Measurements from ENCODE around the gene MAPK1. TPM values are rescaled to one million over a fixed set of nuclear protein-coding genes. Genes with fewer than 3 reads are reported as not detected.
"Not testable (repeated sequence)": the region's sequence is repeated elsewhere in the genome, so short reads cannot be mapped to it uniquely, and the experiment has no call there.

Gene MAPK1
- total RNA-seq (100 to 1,000 TPM in 6 of 10 donors, 10 to 100 TPM in 4; 85.4 to 124 (median 105) TPM), polyA plus RNA-seq (10 to 100 TPM in 1 of 2 donors, 1 to 10 TPM in 1; 8.3 to 14.7 TPM)
- long read RNA-seq, donor 1, full-length matches to known transcripts = 51 of 123 reads
- long read RNA-seq, donor 1, partial matches to known transcripts = 2 of 123 reads
- long read RNA-seq, donor 1, other reads (novel, unspliced or antisense) = 70 of 123 reads
- long read RNA-seq, donor 2, full-length matches to known transcripts = 60 of 149 reads
- long read RNA-seq, donor 2, partial matches to known transcripts = 4 of 149 reads
- long read RNA-seq, donor 2, other reads (novel, unspliced or antisense) = 85 of 149 reads
- long read RNA-seq, donor 3, full-length matches to known transcripts = 9 of 255 reads
- long read RNA-seq, donor 3, partial matches to known transcripts = 13 of 255 reads
- long read RNA-seq, donor 3, other reads (novel, unspliced or antisense) = 233 of 255 reads

DNA sequence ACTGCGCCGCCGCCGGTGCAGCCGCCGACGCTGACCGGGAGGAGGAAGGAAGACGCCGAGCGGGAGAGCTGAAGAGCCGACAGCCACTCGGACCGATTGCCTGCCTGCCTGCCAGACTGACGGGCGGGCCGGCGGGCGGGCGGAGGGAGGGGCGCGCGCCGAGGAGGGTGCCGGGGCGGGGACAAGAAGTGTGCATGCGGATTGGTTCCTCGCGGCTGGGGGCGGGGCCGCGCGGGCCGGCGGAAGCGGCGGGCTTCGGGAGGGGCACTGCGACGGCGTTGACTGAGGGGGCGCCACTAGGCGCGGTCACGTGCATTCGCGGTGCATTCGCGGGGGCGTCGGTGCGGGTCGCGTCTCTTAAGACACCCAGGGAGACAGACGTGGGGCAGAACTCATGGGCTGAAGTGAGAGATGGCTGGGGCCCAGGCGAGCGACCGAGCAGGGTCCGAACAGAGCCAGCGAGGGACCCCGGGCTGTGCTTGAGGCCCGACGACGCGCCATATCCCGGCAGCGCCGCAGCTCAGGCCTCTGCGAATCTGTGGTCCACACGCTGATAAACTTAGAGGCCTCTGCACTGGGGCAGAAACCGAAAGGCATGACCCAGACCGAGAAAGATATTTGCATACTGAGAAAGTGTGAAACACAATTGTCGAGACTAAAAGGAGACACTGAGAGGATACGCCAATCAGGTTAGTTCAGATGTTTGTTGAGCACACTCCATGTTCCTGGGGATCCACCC, at the start of gene MAPK1:
TSS of gene MAPK1 (minus strand) at position 118 of the 739 bp plus-strand sequence. CDS start 205 bp downstream, outside the sequence.
- TF ChIP-seq, protein P1, sequence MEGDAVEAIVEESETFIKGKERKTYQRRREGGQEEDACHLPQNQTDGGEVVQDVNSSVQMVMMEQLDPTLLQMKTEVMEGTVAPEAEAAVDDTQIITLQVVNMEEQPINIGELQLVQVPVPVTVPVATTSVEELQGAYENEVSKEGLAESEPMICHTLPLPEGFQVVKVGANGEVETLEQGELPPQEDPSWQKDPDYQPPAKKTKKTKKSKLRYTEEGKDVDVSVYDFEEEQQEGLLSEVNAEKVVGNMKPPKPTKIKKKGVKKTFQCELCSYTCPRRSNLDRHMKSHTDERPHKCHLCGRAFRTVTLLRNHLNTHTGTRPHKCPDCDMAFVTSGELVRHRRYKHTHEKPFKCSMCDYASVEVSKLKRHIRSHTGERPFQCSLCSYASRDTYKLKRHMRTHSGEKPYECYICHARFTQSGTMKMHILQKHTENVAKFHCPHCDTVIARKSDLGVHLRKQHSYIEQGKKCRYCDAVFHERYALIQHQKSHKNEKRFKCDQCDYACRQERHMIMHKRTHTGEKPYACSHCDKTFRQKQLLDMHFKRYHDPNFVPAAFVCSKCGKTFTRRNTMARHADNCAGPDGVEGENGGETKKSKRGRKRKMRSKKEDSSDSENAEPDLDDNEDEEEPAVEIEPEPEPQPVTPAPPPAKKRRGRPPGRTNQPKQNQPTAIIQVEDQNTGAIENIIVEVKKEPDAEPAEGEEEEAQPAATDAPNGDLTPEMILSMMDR (IDR thresholded peaks at IDR 0.05) = peak in 8 of 9 donors; percentile 21 to 63 (median 44)
- WGBS, 2 donors = 1 to 2% methylated on average over 63 to 72 of the region's 74 CpGs
- Histone ChIP-seq H3K27ac (peak within 1 kb of the TSS; percentile 78 to 96 (median 88)), H3K9me3 (no peaks in the 10 kb centered on the region), H3K36me3 (no peaks in the 10 kb centered on the region), H3K27me3 (no peaks in the 10 kb centered on the region), H3K4me1 (peaks cover 5 to 51% (median 42%) of the 10 kb centered on the region in 9 donors), H3K4me3 (peak within 1 kb of the TSS; percentile 79 to 97 (median 90))
- intact Hi-C loops (cut with DNase I) = loop anchor here in 7 of 10 donors (5.0 to 10.0 kb wide), 9 partner anchors 35 to 155 kb away; partner anchors contain the start of gene YPEL1 (in 3 of the 7)
- DNase-seq = peak; percentile 92 to 95
- peak; percentile 99 to 100 (median 99) for ATAC-seq

DNA sequence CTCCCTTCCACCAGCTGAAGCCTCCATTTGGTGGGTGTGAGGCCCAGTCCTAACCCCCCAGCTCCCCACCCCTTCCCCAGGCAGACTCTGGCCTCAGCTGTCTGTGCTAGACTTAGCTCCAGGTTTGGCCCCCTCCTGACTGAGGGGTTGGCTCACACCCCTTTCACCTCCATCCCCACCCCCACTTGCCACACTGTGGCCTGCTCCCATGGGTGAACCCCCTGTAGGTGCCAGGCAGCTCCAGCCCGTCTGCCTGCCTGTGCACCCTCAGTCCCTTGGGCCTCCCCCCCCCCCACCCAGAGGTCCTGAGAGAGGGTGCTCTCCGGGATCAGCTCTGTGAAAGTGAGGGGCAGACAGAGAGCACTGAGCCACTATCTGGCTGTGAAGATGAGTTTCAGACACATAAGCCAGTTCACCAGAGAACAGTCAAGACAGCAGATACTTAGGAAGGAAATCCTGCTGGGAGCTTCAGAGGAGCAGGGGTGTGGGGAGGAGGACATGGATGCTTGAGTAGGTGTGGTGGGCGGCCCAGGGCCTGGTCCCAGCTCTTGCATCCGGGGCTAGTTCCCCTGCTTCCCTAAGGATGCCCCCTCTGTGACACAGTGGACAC, 49.0 kb upstream of the MAPK1 start:
- 70 to 81% methylated on average over 4 of the region's 4 CpGs for WGBS, 2 donors
- no peak overlapping the region for H3K27ac ChIP-seq
- H3K4me3 ChIP-seq = no peak overlapping the region
- H3K27me3 ChIP-seq = no peaks in the 10 kb centered on the region
- intact Hi-C loops (cut with DNase I) = no loop called here
- TF ChIP-seq, protein P1 (IDR thresholded peaks at IDR 0.05) = no peak
- no peak for ATAC-seq
- no peak for DNase-seq
- H3K4me1 ChIP-seq = peaks cover 0 to 13% (median 7%) of the 10 kb centered on the region in 9 donors
- H3K9me3 ChIP-seq = no peaks in the 10 kb centered on the region
- H3K36me3 ChIP-seq = peaks cover 0 to 27% (median 6%) of the 10 kb centered on the region in 9 donors

DNA sequence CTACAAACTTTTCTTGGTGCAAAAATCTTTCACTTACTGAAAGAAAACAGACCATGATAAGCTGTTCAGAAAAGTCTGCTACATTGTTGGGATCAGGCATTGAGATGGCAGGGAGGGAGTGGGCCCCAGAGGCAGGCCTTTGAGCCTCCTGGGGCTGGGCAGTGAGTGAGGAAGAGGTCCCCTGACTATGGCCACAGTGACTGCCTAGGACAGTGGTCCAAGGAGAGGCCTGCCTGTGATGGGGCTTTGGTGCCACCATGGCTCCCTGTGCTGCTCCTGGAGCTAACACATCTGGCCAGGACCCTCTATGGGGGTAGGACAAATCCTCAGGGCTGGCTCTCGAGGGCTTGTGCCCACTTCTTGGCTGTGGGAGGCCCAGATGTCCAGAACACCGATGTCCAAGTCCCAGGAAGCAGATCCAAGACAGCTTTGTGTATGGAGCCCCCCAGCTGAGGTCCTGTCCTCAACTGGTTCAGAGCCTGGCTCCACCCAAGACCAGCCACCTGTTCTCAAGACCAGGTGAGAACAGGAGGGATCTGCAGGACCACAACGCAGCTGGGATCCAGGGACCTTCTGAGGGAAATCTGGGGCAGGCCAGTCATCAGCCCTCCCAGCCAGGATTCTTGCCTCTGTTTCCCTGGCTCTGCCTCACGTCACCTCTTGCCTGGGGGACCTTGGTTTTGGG, 48.3 kb upstream of the MAPK1 start:
- Histone ChIP-seq H3K4me1 (peaks cover 0 to 13% (median 7%) of the 10 kb centered on the region in 9 donors), H3K27me3 (no peaks in the 10 kb centered on the region), H3K27ac (no peak overlapping the region), H3K4me3 (no peak overlapping the region), H3K9me3 (no peaks in the 10 kb centered on the region), H3K36me3 (peaks cover 0 to 21% (median 6%) of the 10 kb centered on the region in 9 donors)
- intact Hi-C loops (cut with DNase I) = no loop called here
- DNase-seq (no peak), ATAC-seq (no peak)
- TF ChIP-seq, protein P1 (IDR thresholded peaks at IDR 0.05) = no peak
- 92 to 95% methylated on average over 4 of the region's 4 CpGs for WGBS, 2 donors

DNA sequence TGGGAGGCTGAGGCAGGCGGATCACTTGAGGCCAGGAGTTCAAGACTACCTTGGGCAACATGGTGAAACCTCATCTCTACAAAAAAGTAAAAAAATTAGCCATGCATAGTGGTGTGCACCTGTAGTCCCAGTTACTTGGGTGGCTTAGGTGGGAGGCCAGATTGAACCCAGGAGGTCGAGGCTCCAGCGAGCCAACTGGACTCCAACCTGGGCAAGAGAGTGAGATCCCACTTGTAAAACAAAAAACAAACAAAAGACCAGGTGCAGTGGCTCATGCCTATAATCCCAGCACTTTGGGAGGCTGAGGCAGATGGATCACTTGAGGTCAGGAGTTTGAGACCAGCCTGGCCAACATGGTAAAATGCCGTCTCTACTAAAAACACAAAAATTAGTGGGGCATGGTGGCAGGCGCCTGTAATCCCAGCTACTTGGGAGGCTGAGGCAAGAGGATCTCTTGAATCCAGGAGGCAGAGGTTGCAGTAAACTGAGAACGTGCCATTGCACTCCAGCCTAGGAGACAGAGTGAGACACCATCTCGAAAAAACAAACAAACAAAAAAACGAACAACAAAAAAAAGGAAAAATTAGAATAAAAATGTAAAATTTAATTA, 46.7 kb upstream of the MAPK1 start:
- DNase-seq = not testable (repeated sequence)

DNA sequence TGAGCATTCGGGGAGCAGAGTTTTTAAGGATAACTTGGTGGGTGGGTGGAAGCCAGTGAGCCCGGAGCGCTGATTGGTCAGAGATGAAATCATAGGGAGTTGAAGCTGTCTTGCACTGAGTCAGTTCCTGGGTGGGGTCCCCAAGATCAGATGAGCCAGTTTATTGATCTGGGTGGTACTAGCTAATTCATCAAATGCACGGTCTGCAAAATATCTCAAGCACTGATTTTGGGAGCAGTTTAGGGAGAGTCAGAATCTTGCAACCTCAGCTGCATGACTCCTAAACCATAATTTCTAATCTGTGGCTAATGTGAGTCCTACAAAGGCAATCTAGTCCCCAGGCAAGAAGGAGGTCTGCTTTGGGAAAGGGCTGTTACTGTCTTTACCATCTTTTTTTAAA, 42.9 kb upstream of the MAPK1 start:
- H3K27ac ChIP-seq; H3K9me3 ChIP-seq; H3K4me1 ChIP-seq; intact Hi-C loops (cut with DNase I); ATAC-seq; H3K36me3 ChIP-seq; H3K27me3 ChIP-seq; H3K4me3 ChIP-seq; DNase-seq: not testable (repeated sequence)
- 86 to 91% methylated on average over 4 of the region's 4 CpGs for WGBS, 2 donors

More for the DNA sequence above, 46.7 kb upstream of the MAPK1 start:
- H3K36me3 ChIP-seq; ATAC-seq; H3K9me3 ChIP-seq; H3K27me3 ChIP-seq; intact Hi-C loops (cut with DNase I); H3K27ac ChIP-seq; H3K4me3 ChIP-seq: not testable (repeated sequence)
- H3K4me1 ChIP-seq = peaks cover 0 to 13% (median 7%) of the 10 kb centered on the region in 9 donors
- WGBS, 2 donors = 96 to 98% methylated on average over 8 of the region's 8 CpGs

Data from heart right ventricle (tissue), 16 donors.